GM23338 (cell line): Measurements from ENCODE around the gene TAF1B. TPM values are rescaled to one million over a fixed set of nuclear protein-coding genes. Genes with fewer than 3 reads are reported as not detected.

ENCODE experiments used
- ATAC-seq: fragments of 200-7000 bp; cut with Tn5 transposase; 3 replicates; pipeline ENCODE4 v1.9.1; 2020
- DNase-seq: peaks from one replicate; pipeline ENCODE4 v3.0.0-alpha.2; 2015; ENCODE audit warnings: low spot score
- H2AFZ ChIP-seq: fragments of 200-600 bp; sonication (generic); 2 replicates; pipeline ENCODE4 v1.8.0; 2016; ENCODE audit warnings: antibody characterized with exemption, mild to moderate bottlenecking, moderate library complexity
- H3F3A ChIP-seq: fragments of 200-600 bp; sonication (generic); replicated peaks from 2 replicates; pipeline ENCODE4 v1.8.0; 2017; ENCODE audit warnings: antibody characterized with exemption, mixed run types, low read depth
- H3K27ac ChIP-seq: fragments of 200-600 bp; sonication (generic); 2 replicates; pipeline ENCODE4 v1.6.1; 2016; ENCODE audit warnings: low read depth
- H3K27me3 ChIP-seq: fragments of 200-600 bp; sonication (generic); 2 replicates; pipeline ENCODE4 v1.8.0; 2016; ENCODE audit warnings: mild to moderate bottlenecking, mixed run types, moderate library complexity; ENCODE audit not compliant: insufficient read depth
- H3K36me3 ChIP-seq: fragments of 200-600 bp; sonication (generic); 2 replicates; pipeline ENCODE4 v1.8.0; 2016; ENCODE audit warnings: mild to moderate bottlenecking; ENCODE audit not compliant: insufficient read depth
- H3K4me1 ChIP-seq: fragments of 200-600 bp; sonication (generic); 2 replicates; pipeline ENCODE4 v1.8.0; 2016; ENCODE audit warnings: mild to moderate bottlenecking, moderate library complexity; ENCODE audit not compliant: insufficient read depth
- H3K4me2 ChIP-seq: fragments of 200-600 bp; sonication (generic); 2 replicates; pipeline ENCODE4 v1.7.1; 2017; ENCODE audit warnings: mixed run types
- H3K4me3 ChIP-seq: fragments of 200-600 bp; sonication (generic); 2 replicates; pipeline ENCODE4 v1.6.1; 2016; ENCODE audit warnings: mixed run types
- H3K79me2 ChIP-seq: fragments of 200-600 bp; sonication (generic); replicated peaks from 2 replicates; pipeline ENCODE4 v1.8.0; 2017; ENCODE audit warnings: mild to moderate bottlenecking; ENCODE audit not compliant: insufficient read depth
- H3K9me2 ChIP-seq: fragments of 200-600 bp; sonication (generic); 2 replicates; pipeline ENCODE4 v1.8.0; 2017; ENCODE audit not compliant: insufficient read depth
- H4K20me1 ChIP-seq: fragments of 200-600 bp; sonication (generic); replicated peaks from 2 replicates; pipeline ENCODE4 v1.8.0; 2017; ENCODE audit warnings: mild to moderate bottlenecking; ENCODE audit not compliant: insufficient read depth
- H3K27ac Mint-ChIP-seq: 2 replicates; pipeline ENCODE4 v1.8.0; 2020; ENCODE audit warnings: inconsistent platforms, mild to moderate bottlenecking, moderate library complexity, mixed read lengths
- H3K27me3 Mint-ChIP-seq: 3 replicates; pipeline ENCODE4 v1.8.0; 2022; ENCODE audit warnings: low read depth, mild to moderate bottlenecking, moderate library complexity, mixed read lengths, inconsistent platforms; ENCODE audit not compliant: insufficient read depth, poor library complexity
- H3K36me3 Mint-ChIP-seq: 3 replicates; pipeline ENCODE4 v1.8.0; 2021; ENCODE audit warnings: low read depth, mild to moderate bottlenecking, inconsistent platforms, moderate library complexity, mixed read lengths
- H3K4me1 Mint-ChIP-seq: 3 replicates; pipeline ENCODE4 v1.8.0; 2020; ENCODE audit warnings: mild to moderate bottlenecking, inconsistent platforms, mixed read lengths
- H3K4me3 Mint-ChIP-seq: 3 replicates; pipeline ENCODE4 v1.8.0; 2021; ENCODE audit warnings: moderate library complexity, mild to moderate bottlenecking, inconsistent platforms, mixed read lengths
- H3K9me3 Mint-ChIP-seq: 3 replicates; pipeline ENCODE4 v1.8.0; 2020; ENCODE audit warnings: moderate library complexity, mild to moderate bottlenecking, inconsistent platforms, mixed read lengths
- polyA plus RNA-seq: library from polyadenylated mRNA; unstranded; fragments of >200 nt; fragmentation: Nextera tagmentation; extraction: Ambion mirVana; gene quantifications from 2 replicates; pipeline ENCODE4 v1.2.1, GENCODE V29; 2016
- total RNA-seq: library from RNA; depleted of rRNA; stranded (reverse); fragments of >200 nt; shearing (Covaris generic); gene quantifications from 2 replicates; pipeline ENCODE4 v1.2.3, GENCODE V29; 2014
- TF ChIP-seq, protein P1 (sequence below), 2 experiments: fragments of 200-600 bp in 1 of 2; sonication (generic) in 1 of 2; conservative IDR thresholded peaks; 2 replicates each; pipeline versions ENCODE4 v1.5.1 to v1.6.1; 2016 to 2017; ENCODE audit warnings: antibody characterized with exemption in 2 of 2, low read depth in 2 of 2, mild to moderate bottlenecking in 2 of 2, moderate library complexity in 1 of 2
- TF ChIP-seq, protein P2 (sequence below): fragments of 250-450 bp; sonication (Bioruptor Pico); IDR thresholded peaks from 2 replicates; pipeline ENCODE4 v1.5.0; 2020; ENCODE audit warnings: mild to moderate bottlenecking, moderate library complexity

TAF1B gene
- total and polyA plus RNA-seq, 2 experiments from 2014 or later = 22.2 to 28.9 TPM

DNA sequence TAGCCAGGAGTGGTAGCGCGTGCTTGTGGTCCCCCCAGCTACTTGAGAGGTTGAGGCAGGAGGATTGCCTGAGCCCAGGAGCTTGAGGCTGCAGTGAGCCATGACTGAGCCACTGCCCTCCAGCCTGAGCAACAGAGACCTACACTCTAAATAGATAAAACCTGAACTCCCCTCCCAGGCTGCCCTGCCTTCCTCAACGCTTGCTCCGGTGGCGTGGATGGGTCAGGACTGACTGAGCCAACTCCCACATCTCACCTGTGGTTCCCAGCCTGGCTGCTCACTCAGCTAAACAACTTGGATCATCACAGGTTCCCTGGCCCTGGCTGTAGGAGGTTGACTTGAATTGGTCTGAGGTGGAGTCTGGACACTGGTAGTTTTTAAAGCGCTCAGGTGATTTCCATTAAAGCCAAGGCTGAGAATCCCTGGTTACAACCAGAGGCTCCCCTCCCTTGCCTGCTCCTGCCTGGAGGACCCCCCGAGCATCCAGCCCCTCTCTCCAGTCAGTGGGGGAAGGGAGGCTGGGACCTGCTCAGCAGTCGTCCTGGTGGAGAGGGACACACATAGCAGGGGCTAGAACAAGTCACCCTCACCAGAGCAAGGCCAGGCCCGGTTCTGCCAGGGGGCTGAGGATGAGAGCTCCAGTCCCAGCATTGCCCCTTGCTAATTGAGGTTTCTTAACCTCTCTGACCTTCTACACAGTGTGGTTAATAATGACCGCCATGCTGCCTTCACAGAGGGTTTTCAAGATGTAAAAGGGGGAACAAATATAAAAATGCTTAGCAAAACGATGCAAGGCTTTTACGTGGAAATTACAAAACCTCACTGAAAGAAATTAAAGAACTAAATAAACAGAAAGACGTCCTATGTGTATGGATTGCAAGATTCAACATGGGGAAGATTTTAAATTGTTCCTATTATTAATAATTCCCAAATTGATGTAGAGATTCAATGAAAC, 46.9 kb upstream of the TAF1B start:
- ATAC-seq = peak; percentile 42
- Histone ChIP-seq H3K27me3 (no peaks in the 10 kb centered on the region), H3K4me3 (no peak overlapping the region), H4K20me1 (no peaks in the 10 kb centered on the region), H3K9me2 (no peaks in the 10 kb centered on the region), H3F3A (no peaks in the 10 kb centered on the region), H2AFZ (no peak overlapping the region), H3K27ac (no peak overlapping the region), H3K36me3 (no peaks in the 10 kb centered on the region), H3K79me2 (no peaks in the 10 kb centered on the region), H3K4me2 (no peak overlapping the region), H3K4me1 (no peaks in the 10 kb centered on the region)
- peak; percentile 62 for DNase-seq
- H3K4me3 Mint-ChIP-seq = no peak overlapping the region
- H3K27ac Mint-ChIP-seq = no peak overlapping the region; the same call in 1 of the 2 replicates
- H3K27me3 Mint-ChIP-seq = peaks cover 8% of the 10 kb centered on the region
- H3K36me3 Mint-ChIP-seq = no peaks in the 10 kb centered on the region; the same call in 2 of the 3 replicates
- TF ChIP-seq, protein P1, sequence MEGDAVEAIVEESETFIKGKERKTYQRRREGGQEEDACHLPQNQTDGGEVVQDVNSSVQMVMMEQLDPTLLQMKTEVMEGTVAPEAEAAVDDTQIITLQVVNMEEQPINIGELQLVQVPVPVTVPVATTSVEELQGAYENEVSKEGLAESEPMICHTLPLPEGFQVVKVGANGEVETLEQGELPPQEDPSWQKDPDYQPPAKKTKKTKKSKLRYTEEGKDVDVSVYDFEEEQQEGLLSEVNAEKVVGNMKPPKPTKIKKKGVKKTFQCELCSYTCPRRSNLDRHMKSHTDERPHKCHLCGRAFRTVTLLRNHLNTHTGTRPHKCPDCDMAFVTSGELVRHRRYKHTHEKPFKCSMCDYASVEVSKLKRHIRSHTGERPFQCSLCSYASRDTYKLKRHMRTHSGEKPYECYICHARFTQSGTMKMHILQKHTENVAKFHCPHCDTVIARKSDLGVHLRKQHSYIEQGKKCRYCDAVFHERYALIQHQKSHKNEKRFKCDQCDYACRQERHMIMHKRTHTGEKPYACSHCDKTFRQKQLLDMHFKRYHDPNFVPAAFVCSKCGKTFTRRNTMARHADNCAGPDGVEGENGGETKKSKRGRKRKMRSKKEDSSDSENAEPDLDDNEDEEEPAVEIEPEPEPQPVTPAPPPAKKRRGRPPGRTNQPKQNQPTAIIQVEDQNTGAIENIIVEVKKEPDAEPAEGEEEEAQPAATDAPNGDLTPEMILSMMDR (conservative IDR thresholded peaks at IDR 0.05; ENCODE audit: low read depth in 2 of 2) = peak in 1 of 2 experiments; percentile 32; a peak in 2 of 4 replicates
- TF ChIP-seq, protein P2, sequence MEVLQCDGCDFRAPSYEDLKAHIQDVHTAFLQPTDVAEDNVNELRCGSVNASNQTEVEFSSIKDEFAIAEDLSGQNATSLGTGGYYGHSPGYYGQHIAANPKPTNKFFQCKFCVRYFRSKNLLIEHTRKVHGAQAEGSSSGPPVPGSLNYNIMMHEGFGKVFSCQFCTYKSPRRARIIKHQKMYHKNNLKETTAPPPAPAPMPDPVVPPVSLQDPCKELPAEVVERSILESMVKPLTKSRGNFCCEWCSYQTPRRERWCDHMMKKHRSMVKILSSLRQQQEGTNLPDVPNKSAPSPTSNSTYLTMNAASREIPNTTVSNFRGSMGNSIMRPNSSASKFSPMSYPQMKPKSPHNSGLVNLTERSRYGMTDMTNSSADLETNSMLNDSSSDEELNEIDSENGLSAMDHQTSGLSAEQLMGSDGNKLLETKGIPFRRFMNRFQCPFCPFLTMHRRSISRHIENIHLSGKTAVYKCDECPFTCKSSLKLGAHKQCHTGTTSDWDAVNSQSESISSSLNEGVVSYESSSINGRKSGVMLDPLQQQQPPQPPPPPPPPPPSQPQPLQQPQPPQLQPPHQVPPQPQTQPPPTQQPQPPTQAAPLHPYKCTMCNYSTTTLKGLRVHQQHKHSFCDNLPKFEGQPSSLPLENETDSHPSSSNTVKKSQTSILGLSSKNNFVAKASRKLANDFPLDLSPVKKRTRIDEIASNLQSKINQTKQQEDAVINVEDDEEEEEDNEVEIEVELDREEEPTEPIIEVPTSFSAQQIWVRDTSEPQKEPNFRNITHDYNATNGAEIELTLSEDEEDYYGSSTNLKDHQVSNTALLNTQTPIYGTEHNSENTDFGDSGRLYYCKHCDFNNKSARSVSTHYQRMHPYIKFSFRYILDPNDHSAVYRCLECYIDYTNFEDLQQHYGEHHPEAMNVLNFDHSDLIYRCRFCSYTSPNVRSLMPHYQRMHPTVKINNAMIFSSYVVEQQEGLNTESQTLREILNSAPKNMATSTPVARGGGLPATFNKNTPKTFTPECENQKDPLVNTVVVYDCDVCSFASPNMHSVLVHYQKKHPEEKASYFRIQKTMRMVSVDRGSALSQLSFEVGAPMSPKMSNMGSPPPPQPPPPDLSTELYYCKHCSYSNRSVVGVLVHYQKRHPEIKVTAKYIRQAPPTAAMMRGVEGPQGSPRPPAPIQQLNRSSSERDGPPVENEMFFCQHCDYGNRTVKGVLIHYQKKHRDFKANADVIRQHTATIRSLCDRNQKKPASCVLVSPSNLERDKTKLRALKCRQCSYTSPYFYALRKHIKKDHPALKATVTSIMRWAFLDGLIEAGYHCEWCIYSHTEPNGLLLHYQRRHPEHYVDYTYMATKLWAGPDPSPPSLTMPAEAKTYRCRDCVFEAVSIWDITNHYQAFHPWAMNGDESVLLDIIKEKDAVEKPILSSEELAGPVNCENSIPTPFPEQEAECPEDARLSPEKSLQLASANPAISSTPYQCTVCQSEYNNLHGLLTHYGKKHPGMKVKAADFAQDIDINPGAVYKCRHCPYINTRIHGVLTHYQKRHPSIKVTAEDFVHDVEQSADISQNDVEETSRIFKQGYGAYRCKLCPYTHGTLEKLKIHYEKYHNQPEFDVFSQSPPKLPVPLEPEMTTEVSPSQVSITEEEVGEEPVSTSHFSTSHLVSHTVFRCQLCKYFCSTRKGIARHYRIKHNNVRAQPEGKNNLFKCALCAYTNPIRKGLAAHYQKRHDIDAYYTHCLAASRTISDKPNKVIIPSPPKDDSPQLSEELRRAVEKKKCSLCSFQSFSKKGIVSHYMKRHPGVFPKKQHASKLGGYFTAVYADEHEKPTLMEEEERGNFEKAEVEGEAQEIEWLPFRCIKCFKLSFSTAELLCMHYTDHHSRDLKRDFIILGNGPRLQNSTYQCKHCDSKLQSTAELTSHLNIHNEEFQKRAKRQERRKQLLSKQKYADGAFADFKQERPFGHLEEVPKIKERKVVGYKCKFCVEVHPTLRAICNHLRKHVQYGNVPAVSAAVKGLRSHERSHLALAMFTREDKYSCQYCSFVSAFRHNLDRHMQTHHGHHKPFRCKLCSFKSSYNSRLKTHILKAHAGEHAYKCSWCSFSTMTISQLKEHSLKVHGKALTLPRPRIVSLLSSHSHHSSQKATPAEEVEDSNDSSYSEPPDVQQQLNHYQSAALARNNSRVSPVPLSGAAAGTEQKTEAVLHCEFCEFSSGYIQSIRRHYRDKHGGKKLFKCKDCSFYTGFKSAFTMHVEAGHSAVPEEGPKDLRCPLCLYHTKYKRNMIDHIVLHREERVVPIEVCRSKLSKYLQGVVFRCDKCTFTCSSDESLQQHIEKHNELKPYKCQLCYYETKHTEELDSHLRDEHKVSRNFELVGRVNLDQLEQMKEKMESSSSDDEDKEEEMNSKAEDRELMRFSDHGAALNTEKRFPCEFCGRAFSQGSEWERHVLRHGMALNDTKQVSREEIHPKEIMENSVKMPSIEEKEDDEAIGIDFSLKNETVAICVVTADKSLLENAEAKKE = no peak
- H3K9me3 Mint-ChIP-seq = no peaks in the 10 kb centered on the region
- H3K4me1 Mint-ChIP-seq = peaks cover 28% of the 10 kb centered on the region
